Omental fat pad (tissue), 4 donors: Measurements from ENCODE around the gene PPP1R7. TPM values are rescaled to one million over a fixed set of nuclear protein-coding genes. Genes with fewer than 3 reads are reported as not detected.

ENCODE experiments used
- ATAC-seq: fragments of 150-250 bp; one replicate; pipeline ENCODE4 v1.9.1; 2016; ENCODE audit warnings: mild to moderate bottlenecking, moderate library complexity; ENCODE audit not compliant: low FRiP score
- DNase-seq: peaks from one replicate; pipeline ENCODE4 v3.0.0-alpha.2; 2019; ENCODE audit warnings: low spot score
- total RNA-seq, 4 donors: library from RNA; depleted of rRNA; stranded (reverse); fragments of >200 nt; gene quantifications; one replicate each; pipeline ENCODE4 v1.1.0, GENCODE V29; 2016
- TF ChIP-seq, protein P1 (sequence below), 3 donors: fragments of 450-650 bp; IDR thresholded peaks; one replicate each; pipeline ENCODE4 v1.5.1; 2016 to 2017; ENCODE audit warnings: antibody characterized with exemption in 3 of 3, mild to moderate bottlenecking in 3 of 3, moderate library complexity in 2 of 3

The PPP1R7 gene
- total RNA-seq, 4 donors from 2014 or later: 33.4 to 41.8 (median 35.4) TPM

DNA sequence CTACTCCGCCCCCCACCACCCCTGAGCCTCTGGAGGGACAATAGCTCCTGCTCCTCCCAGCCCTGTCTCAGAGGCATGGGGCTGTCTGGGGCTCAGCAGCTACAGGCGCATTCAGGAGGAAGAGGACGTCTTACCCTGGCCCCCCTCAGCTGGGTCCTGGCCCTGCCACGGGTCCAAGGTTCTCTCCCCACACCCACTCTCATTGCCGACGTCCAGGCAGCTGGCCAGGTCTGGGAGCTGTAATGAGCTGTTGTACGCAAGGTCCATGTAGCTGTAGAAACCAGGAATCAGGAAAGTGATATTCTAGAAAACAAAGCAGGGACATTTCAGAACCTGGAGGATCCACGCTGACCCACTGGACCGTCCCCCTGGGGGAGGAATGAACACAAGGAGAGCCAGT is 14.5 kb upstream of the PPP1R7 start:
- TF ChIP-seq, protein P1, sequence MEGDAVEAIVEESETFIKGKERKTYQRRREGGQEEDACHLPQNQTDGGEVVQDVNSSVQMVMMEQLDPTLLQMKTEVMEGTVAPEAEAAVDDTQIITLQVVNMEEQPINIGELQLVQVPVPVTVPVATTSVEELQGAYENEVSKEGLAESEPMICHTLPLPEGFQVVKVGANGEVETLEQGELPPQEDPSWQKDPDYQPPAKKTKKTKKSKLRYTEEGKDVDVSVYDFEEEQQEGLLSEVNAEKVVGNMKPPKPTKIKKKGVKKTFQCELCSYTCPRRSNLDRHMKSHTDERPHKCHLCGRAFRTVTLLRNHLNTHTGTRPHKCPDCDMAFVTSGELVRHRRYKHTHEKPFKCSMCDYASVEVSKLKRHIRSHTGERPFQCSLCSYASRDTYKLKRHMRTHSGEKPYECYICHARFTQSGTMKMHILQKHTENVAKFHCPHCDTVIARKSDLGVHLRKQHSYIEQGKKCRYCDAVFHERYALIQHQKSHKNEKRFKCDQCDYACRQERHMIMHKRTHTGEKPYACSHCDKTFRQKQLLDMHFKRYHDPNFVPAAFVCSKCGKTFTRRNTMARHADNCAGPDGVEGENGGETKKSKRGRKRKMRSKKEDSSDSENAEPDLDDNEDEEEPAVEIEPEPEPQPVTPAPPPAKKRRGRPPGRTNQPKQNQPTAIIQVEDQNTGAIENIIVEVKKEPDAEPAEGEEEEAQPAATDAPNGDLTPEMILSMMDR (IDR thresholded peaks at IDR 0.05): no peak
- ATAC-seq: no peak
- DNase-seq: no peak

DNA sequence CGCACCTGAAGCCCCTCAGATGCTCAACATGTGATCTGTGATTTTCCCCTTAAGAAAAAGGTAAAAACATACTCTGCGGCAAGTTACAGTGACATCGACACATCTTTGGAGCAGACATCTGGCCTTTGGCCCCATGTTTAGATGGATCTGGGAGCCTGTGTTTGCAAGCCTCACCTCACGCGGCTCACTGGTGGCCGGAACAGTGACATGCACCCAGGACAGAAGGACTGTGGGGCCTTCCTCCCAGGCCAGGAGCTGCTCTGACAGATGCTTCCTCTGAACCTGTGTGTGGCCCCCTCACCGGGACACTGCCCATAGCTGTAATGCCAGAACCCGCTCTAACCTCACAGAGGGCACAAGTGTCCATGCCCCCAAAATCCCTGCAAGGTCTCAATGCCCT is 14.1 kb upstream of the PPP1R7 start:
- ATAC-seq (no peak), DNase-seq (no peak)
- TF ChIP-seq, protein P1 (IDR thresholded peaks at IDR 0.05): no peak

DNA sequence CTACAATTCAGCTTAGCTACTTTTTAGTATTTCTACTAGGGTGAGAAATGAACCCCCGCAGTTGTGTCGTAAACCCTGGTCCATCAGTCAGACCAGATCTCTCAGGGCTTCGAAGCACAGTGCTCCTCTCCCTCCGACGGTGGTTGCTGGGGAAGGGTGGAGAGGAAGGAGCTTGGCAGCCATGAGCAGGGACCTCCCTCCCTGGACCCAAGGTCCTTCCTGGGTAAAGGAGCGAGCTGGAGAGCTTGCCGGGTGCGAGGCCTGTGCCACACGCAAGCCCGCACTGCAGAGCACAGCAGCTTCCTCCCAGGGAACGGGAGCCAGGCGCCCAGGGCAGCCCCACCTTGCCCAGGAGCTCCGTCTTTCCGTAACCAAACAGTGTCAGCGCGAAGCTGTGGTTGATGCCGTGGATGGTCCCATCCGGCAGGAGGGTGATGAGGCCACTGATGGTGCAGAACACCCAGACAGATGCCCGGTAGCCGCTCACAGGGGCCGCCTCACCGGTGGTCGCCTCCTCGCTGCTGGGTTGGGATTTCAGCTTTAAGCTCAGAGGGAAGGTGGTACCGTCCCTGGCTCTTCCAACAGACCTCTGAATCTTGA is 13.5 kb upstream of the PPP1R7 start:
- TF ChIP-seq, protein P1 (IDR thresholded peaks at IDR 0.05): no peak
- no peak for DNase-seq
- no peak for ATAC-seq

DNA sequence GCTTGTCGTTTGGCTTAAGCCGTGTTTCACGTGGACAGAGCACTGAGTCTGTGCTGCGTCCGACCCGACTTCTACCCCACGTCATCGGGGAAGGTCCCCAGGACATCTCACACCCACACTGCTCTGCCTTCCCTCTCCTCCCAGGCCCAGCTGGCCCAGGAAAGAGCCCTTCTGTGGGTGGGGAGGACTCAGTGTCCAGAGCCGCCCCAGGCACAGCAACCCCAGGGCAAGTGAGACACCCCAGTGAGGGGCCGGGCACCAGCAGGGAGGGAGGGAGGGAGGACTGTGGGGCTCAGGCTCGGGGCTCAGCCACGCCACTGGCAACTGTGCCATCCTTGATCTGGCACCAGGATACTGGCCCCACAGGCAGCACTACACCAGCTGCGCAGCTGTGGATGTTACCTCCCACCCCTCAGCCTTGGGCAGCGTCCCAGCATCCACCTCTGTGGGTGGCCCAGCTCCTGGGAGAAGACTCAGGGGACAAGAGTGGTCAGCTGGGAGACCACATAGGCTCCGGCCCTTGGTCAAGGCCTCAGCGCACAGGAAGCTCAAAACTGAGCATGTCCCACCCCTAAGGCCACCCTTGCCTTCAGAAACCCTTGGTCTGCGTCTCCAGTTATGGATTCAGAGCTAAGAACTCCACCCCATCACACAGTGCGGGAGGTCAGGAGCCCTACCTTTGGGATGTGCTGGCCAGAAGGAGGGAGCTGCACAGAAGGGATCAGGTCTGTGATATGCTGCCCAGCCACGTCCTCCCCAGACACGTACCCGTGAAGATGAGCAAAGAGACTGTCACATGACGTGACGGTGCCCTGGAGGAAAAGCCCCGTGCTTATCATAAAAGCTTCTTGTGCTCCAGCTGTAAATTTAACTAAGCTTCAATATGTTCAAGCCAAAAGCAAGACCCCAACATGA is 12.7 kb upstream of the PPP1R7 start:
- ATAC-seq: no peak
- no peak for DNase-seq
- TF ChIP-seq, protein P1 (IDR thresholded peaks at IDR 0.05): no peak

DNA sequence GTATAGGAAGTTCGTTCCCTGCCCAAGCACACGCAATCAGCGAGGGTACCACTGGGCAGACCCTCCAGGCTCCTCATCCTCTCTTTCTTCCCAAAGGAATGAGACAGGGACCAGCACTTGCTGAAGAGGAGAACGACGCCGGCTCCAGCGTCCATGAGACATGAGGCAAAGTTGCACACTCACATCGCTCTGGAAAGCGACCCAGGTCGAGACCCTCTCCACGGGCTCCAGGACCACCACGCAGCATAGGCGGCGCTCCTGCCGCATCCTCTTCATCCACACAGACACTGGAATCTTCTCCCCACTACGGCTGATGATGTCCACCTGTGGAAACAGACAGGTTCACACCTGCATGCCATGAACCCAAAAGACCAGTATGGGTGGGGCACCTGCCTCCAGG is 11.8 kb upstream of the PPP1R7 start:
- ATAC-seq: no peak
- TF ChIP-seq, protein P1 (IDR thresholded peaks at IDR 0.05): no peak
- no peak for DNase-seq

DNA sequence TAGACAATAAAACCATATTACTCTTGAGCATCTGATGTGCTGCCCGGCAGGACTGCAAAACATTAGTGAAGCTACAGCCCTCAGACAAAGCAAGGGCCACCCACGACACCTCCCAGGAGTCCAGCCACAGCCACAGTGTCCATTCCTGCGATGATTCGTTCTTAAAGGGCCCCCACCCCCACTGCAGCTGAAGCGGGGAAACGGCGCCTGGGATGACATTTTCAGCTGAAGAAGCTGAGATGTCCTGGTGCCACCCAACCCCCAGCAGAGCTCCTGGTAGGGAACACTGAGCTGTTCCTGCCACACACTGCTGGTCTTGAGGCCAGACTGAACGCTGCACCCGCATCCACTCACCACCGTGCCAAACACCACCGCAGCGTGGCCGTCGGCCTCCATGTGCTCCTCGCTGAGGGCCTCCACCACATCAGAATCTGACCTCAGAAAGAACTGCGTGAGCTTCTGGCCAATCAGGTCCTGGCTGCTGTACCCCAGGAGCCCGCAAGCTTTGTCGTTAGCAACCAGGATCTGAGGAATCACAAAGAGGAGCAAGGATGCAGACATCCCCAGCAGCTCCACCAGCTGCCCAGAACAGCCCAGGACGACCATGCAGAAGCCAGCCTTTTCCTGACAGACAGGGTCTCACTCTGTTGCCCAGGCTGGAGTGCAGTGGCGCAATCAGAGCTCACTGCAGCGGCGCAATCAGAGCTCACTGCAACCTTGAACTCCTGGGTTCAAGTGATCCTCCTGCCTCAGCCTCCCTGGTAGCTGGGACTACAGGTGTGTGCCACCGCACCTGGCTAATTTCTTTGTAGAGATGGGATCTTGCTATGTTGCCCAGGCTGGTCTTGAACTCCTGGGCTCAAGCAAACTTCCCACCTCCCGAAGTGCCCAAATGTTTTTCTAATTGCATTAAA is 10.5 kb upstream of the PPP1R7 start:
- TF ChIP-seq, protein P1 (IDR thresholded peaks at IDR 0.05): no peak
- DNase-seq (no peak), ATAC-seq (no peak)
